Hippocampal formation (tissue), 2 donors: ENCODE results near the gene PCGF1.

Experiments used
- DNase-seq, 2 donors: peaks; one replicate each; lab custom pipeline; 2025; lab: John Stamatoyannopoulos, UW

The PCGF1 gene

GRCh38 chr2:74507145-74507925, at the start of gene PCGF1:
Gene PCGF1 (minus strand): TSS chr2:74507695. CDS start chr2:74507668, 27 bp downstream.
- peak; percentile 89 to 98 for DNase-seq

- no peak for DNase-seq
Observed at GRCh38 chr2:74556831-74557370, 49.4 kb upstream of the PCGF1 start.

- DNase-seq = no peak
Observed at GRCh38 chr2:74556159-74556558, 48.7 kb upstream of the PCGF1 start.

GRCh38 chr2:74555610-74556103, 48.2 kb upstream of the PCGF1 start:
- no peak for DNase-seq

- DNase-seq = no peak
Observed at GRCh38 chr2:74554820-74555531, 47.5 kb upstream of the PCGF1 start.

- peak; percentile 46 to 69 for DNase-seq
Observed at GRCh38 chr2:74553892-74554819, 46.7 kb upstream of the PCGF1 start, which contains the start of the genes DOK1 and LOXL3. Gene DOK1 (plus strand): TSS chr2:74554720. CDS start chr2:74554755, 35 bp downstream. Gene LOXL3 (minus strand): TSS chr2:74553942. CDS start chr2:74552634, 1,308 bp downstream.

GRCh38 chr2:74552914-74553811, 45.7 kb upstream of the PCGF1 start:
- no peak for DNase-seq

GRCh38 chr2:74551942-74552913, 44.7 kb upstream of the PCGF1 start:
- no peak for DNase-seq

GRCh38 chr2:74551530-74551929, 44.0 kb upstream of the PCGF1 start:
- DNase-seq = no peak

GRCh38 chr2:74550231-74550630, 42.7 kb upstream of the PCGF1 start:
- DNase-seq = no peak

GRCh38 chr2:74548900-74549826, 41.7 kb upstream of the PCGF1 start:
- DNase-seq = no peak

GRCh38 chr2:74548285-74548899, 40.9 kb upstream of the PCGF1 start:
- DNase-seq = no peak

GRCh38 chr2:74546004-74546403, 38.5 kb upstream of the PCGF1 start:
- no peak for DNase-seq

- no peak for DNase-seq
Observed at GRCh38 chr2:74544634-74545033, 37.1 kb upstream of the PCGF1 start.

- DNase-seq = no peak
Observed at GRCh38 chr2:74542978-74543377, 35.5 kb upstream of the PCGF1 start.

- DNase-seq = no peak
Observed at GRCh38 chr2:74540291-74540690, 32.8 kb upstream of the PCGF1 start.

GRCh38 chr2:74538881-74539339, 31.4 kb upstream of the PCGF1 start:
- no peak for DNase-seq

GRCh38 chr2:74537140-74537539, 29.6 kb upstream of the PCGF1 start:
- no peak for DNase-seq
